Measurements from ENCODE around the gene WWC2. TPM values are rescaled to one million over a fixed set of nuclear protein-coding genes. Genes with fewer than 3 reads are reported as not detected.

The WWC2 gene
- total RNA-seq, 1 donor from 2014 or later, result 0.47 TPM

DNA sequence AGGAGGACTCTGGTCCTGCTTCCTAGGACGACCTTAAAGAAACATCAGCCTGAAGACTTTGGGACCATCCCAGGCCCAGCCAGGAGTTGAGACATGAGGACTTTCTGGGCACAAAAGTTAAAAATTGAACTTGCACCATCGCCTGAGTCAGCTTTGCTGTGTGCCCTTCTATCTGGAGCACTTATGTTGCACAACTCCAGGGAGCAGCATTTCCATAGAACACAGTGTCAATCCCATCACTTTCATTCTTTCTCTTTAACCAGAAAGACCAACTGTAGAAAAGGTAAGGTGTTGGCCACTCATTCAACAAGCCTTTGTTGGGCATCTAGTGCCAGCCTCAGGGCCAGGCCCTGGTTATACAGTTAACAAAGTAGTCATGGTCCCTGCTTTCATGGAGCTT, 231.8 kb downstream of the WWC2 start:
- Mint-ChIP-seq H3K27ac (no peak overlapping the region), H3K36me3 (ENCODE audit: low read depth) (no peaks in the 10 kb centered on the region), H3K4me3 (no peak overlapping the region), H3K9me3 (no peaks in the 10 kb centered on the region), H3K4me1 (no peaks in the 10 kb centered on the region), H3K27me3 (peaks cover 13% of the 10 kb centered on the region)
- POLR2A ChIA-PET, result no interaction called here
- CTCF ChIA-PET, result no interaction called here
- no peak for DNase-seq
- ATAC-seq (ENCODE audit: low read depth), result no peak
- intact Hi-C loops (cut with micrococcal nuclease), result no loop called here
- TF ChIP-seq, protein P1, sequence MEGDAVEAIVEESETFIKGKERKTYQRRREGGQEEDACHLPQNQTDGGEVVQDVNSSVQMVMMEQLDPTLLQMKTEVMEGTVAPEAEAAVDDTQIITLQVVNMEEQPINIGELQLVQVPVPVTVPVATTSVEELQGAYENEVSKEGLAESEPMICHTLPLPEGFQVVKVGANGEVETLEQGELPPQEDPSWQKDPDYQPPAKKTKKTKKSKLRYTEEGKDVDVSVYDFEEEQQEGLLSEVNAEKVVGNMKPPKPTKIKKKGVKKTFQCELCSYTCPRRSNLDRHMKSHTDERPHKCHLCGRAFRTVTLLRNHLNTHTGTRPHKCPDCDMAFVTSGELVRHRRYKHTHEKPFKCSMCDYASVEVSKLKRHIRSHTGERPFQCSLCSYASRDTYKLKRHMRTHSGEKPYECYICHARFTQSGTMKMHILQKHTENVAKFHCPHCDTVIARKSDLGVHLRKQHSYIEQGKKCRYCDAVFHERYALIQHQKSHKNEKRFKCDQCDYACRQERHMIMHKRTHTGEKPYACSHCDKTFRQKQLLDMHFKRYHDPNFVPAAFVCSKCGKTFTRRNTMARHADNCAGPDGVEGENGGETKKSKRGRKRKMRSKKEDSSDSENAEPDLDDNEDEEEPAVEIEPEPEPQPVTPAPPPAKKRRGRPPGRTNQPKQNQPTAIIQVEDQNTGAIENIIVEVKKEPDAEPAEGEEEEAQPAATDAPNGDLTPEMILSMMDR (IDR thresholded peaks at IDR 0.05), result no peak

DNA sequence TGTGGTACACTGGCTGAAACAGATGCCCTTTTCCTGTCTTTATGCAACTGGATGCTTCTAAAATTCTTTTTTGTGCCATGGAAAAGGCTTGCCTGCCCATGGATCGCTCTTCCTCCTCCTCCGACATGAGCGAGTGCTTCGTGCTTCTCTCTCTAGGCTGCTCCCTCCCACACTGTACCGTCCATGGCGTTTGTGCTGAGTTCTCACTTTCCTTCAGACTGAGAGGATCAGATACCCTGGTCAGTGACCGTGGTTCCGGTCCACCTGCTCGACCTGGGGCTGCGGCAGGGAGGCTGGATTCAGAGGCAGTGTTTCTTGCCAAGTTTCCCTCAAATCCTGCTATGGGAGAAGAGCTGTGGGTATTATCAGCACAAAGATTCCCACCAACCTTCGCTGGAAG, 233.4 kb downstream of the WWC2 start:
- no peak overlapping the region for H3K4me3 Mint-ChIP-seq
- intact Hi-C loops (cut with micrococcal nuclease), result no loop called here

DNA sequence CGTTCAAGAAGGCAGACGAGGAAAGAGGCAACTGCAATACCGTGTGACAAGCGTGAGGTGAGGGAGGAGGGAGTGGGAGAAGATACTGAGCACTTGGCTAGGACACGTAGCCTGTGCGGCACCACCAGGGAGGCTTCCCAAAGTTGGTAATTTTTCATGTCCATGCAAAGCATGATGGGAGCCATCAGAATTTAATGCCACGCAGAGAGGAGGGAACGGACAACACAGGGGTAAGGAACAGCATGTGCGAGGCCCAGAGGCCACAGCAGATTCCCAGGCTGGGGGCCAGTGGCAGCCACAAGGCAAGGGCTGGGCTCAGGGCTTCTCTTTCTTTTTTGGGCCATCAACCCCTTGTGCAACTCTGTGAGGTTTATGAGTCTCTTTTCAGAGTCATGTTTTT, 234.1 kb downstream of the WWC2 start:
- Mint-ChIP-seq H3K27me3 (peaks cover 16% of the 10 kb centered on the region), H3K4me1 (no peaks in the 10 kb centered on the region), H3K4me3 (no peak overlapping the region), H3K36me3 (ENCODE audit: low read depth) (no peaks in the 10 kb centered on the region), H3K9me3 (no peaks in the 10 kb centered on the region), H3K27ac (no peak overlapping the region)
- no peak for ATAC-seq (ENCODE audit: low read depth)
- TF ChIP-seq, protein P1 (IDR thresholded peaks at IDR 0.05), result no peak
- DNase-seq, result no peak
- ChIA-PET CTCF (interaction anchor here (1.3 kb wide), 1 partner anchor 12 kb away, joined by 3 read pairs; no protein-coding TSS in a partner anchor), POLR2A (no interaction called here)
- intact Hi-C loops (cut with micrococcal nuclease), result no loop called here

More for the DNA sequence above, 233.4 kb downstream of the WWC2 start:
- ChIA-PET CTCF (no interaction called here), POLR2A (no interaction called here)
- H3K27ac Mint-ChIP-seq, result no peak overlapping the region
- H3K9me3 Mint-ChIP-seq, result no peaks in the 10 kb centered on the region
- H3K36me3 Mint-ChIP-seq (ENCODE audit: low read depth), result no peaks in the 10 kb centered on the region
- peaks cover 16% of the 10 kb centered on the region for H3K27me3 Mint-ChIP-seq
- DNase-seq, result no peak
- H3K4me1 Mint-ChIP-seq, result no peaks in the 10 kb centered on the region
- ATAC-seq (ENCODE audit: low read depth), result no peak
- TF ChIP-seq, protein P1 (IDR thresholded peaks at IDR 0.05), result no peak

DNA sequence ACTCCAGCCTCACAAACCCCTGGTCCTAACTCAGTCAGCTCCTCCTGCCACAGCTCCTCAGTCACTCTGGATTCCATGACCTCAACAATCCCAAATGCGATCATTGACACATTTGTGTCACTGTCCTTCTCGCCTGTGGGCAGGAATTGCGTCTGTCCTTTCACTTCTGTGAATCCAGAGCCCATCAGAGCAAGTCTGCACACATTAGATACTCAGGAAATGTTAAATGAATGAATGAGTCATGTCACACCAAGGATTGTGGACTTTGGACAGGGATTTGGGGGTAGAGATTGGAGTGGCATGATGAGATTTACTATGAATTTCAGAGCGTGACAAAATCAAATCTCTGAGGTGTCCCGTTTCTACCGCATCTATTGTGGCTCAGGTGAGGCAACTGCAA, 234.9 kb downstream of the WWC2 start:
- CTCF ChIA-PET, result interaction anchor here (1.3 kb wide), 1 partner anchor 13 kb away, joined by 3 read pairs; no protein-coding TSS in a partner anchor
- POLR2A ChIA-PET, result no interaction called here
- Mint-ChIP-seq H3K27me3 (peaks cover 16% of the 10 kb centered on the region), H3K27ac (no peak overlapping the region), H3K4me3 (no peak overlapping the region), H3K36me3 (ENCODE audit: low read depth) (no peaks in the 10 kb centered on the region), H3K9me3 (no peaks in the 10 kb centered on the region), H3K4me1 (no peaks in the 10 kb centered on the region)
- TF ChIP-seq, protein P1 (IDR thresholded peaks at IDR 0.05), result no peak
- no peak for DNase-seq
- ATAC-seq (ENCODE audit: low read depth), result no peak
- intact Hi-C loops (cut with micrococcal nuclease), result no loop called here

DNA sequence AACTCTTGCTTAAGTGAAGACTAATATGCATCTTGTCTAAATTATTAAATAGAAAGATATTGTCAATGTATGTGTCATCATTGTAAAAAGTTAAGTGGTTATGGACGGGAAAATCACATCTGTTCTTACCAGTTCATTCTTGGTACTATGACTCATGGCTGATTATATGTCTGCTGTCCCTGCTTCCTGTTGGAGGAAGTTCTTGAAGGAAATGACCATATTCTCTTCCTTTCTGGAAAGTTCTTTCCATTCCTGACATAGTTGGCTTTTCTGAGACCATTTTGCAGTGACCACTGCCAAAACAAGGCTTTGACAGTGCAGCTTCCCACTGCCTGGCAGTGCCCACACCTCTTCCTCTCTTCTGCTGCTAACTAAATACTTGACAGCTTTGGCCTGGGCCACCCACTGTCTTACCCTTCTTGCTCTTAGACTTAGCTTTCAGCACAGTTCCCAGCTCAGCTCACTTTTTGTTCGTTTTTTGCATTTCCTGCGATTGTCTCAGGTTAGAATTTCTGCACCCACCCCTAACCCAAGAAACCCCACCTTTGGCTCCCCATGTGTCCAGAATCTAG, 236.4 kb downstream of the WWC2 start:
- no peaks in the 10 kb centered on the region for H3K36me3 Mint-ChIP-seq (ENCODE audit: low read depth)
- H3K4me3 Mint-ChIP-seq, result no peak overlapping the region
- H3K27ac Mint-ChIP-seq, result no peak overlapping the region
- ATAC-seq (ENCODE audit: low read depth) (no peak), DNase-seq (no peak)
- intact Hi-C loops (cut with micrococcal nuclease), result no loop called here
- POLR2A ChIA-PET, result no interaction called here
- peaks cover 14% of the 10 kb centered on the region for H3K27me3 Mint-ChIP-seq
- H3K9me3 Mint-ChIP-seq, result no peaks in the 10 kb centered on the region
- H3K4me1 Mint-ChIP-seq, result no peaks in the 10 kb centered on the region
- CTCF ChIA-PET, result no interaction called here
- TF ChIP-seq, protein P1 (IDR thresholded peaks at IDR 0.05), result no peak
